H1 (cell line): ENCODE measurements around the gene CIAO2B. TPM values are rescaled to one million over a fixed set of nuclear protein-coding genes. Genes with fewer than 3 reads are reported as not detected.

Source experiments
- CTCF ChIA-PET: fragments of 300-600 bp; sonication (Branson Sonifier 250); formaldehyde crosslinking; loops from one replicate; lab custom pipeline; 2021; ENCODE audit not compliant: partially characterized antibody; lab: Charles Lee
- POLR2A ChIA-PET: fragments of 300-600 bp; sonication (Branson Sonifier 250); formaldehyde crosslinking; loops from one replicate; lab custom pipeline; 2021; ENCODE audit warnings: inconsistent platforms; ENCODE audit not compliant: partially characterized antibody; lab: Charles Lee
- DNase-seq, 2 experiments: peaks; one replicate each; pipeline versions ENCODE4 v3.0.0 to v3.0.0-alpha.2; 2010 to 2022; ENCODE audit warnings: low spot score in 2 of 2, low read depth in 1 of 2, mixed read lengths in 1 of 2
- FAIRE-seq: peaks from 2 replicates; lab custom pipeline; 2011; peaks lifted over from hg19 to GRCh38; lab: Jason Lieb, UNC
- H2AFZ ChIP-seq: 2 replicates; pipeline ENCODE4 v1.8.1; 2012; ENCODE audit warnings: low read length, inconsistent platforms
- H2AK5ac ChIP-seq: 2 replicates; pipeline ENCODE4 v1.6.1; 2013; ENCODE audit warnings: low read depth, low read length
- H2BK120ac ChIP-seq: replicated peaks from 2 replicates; pipeline ENCODE3; 2013; ENCODE audit warnings: low read depth, low read length, inconsistent platforms
- H2BK12ac ChIP-seq: 2 replicates; pipeline ENCODE4 v1.6.1; 2013; ENCODE audit warnings: low read depth, low read length
- H2BK15ac ChIP-seq: 2 replicates; pipeline ENCODE4 v1.6.1; 2013; ENCODE audit warnings: low read length
- H2BK20ac ChIP-seq: 2 replicates; pipeline ENCODE4 v1.6.1; 2013; ENCODE audit warnings: low read length
- H2BK5ac ChIP-seq: 2 replicates; pipeline ENCODE4 v1.6.1; 2013; ENCODE audit warnings: low read depth, low read length
- H3K14ac ChIP-seq: 2 replicates; pipeline ENCODE4 v1.6.1; 2013; ENCODE audit warnings: inconsistent platforms; ENCODE audit not compliant: insufficient read length
- H3K18ac ChIP-seq: 2 replicates; pipeline ENCODE4 v1.6.1; 2013; ENCODE audit warnings: low read length; ENCODE audit errors: extremely low read depth
- H3K23ac ChIP-seq: 2 replicates; pipeline ENCODE4 v1.6.1; 2013; ENCODE audit warnings: inconsistent platforms; ENCODE audit not compliant: insufficient read length
- H3K23me2 ChIP-seq: 2 replicates; pipeline ENCODE4 v1.6.1; 2013; ENCODE audit warnings: low read depth, low read length
- H3K27ac ChIP-seq: 2 replicates; pipeline ENCODE4 v1.6.1; 2011; ENCODE audit warnings: low read depth, low read length, inconsistent platforms
- H3K27me3 ChIP-seq, 4 experiments: replicated peaks in 1 of 4; 1 replicate in 1 of 4; 2 replicates in 3 of 4; pipeline versions ENCODE4 v1.6.1 to v1.8.1; 2011 to 2013; ENCODE audit warnings: low read length in 3 of 4, mild to moderate bottlenecking in 3 of 4, inconsistent platforms in 2 of 4, mixed read lengths in 2 of 4, moderate library complexity in 1 of 4; ENCODE audit not compliant: control insufficient read depth in 3 of 4, insufficient read depth in 3 of 4; ENCODE audit errors: extremely low read depth in 1 of 4
- H3K36me3 ChIP-seq, 4 experiments: 2 replicates each; pipeline versions ENCODE4 v1.6.1 to v1.8.1; 2011 to 2013; ENCODE audit warnings: mild to moderate bottlenecking in 4 of 4, low read length in 3 of 4, moderate library complexity in 2 of 4, control low read depth in 1 of 4, inconsistent platforms in 1 of 4; ENCODE audit not compliant: insufficient read depth in 4 of 4, control insufficient read depth in 2 of 4
- H3K4ac ChIP-seq: replicated peaks from 2 replicates; pipeline ENCODE3; 2013; ENCODE audit warnings: low read length, low read depth, mixed read lengths, inconsistent platforms; ENCODE audit not compliant: insufficient read length
- H3K4me1 ChIP-seq, 4 experiments: replicated peaks in 1 of 4; 1 replicate in 1 of 4; 2 replicates in 3 of 4; pipeline versions ENCODE4 v1.6.1 to v1.8.1; 2011 to 2013; ENCODE audit warnings: low read length in 3 of 4, inconsistent platforms in 2 of 4, mixed read lengths in 1 of 4; ENCODE audit not compliant: insufficient read depth in 4 of 4, control insufficient read depth in 3 of 4
- H3K4me2 ChIP-seq, 2 experiments: 2 replicates each; pipeline versions ENCODE4 v1.6.1 to v1.8.1; 2011 to 2013; ENCODE audit warnings: low read depth in 2 of 2, low read length in 2 of 2, control low read depth in 1 of 2, inconsistent platforms in 1 of 2, mild to moderate bottlenecking in 1 of 2; ENCODE audit not compliant: insufficient read depth in 1 of 2
- H3K4me3 ChIP-seq, 4 experiments: fragments of 200-600, 300-600 bp in 1 of 4; sonication (generic), shearing (Covaris generic), sonication (Bioruptor Twin) in 1 of 4; 2 replicates each; pipeline versions ENCODE4 v1.5.1 to v1.8.1; 2011 to 2016; ENCODE audit warnings: low read length in 4 of 4, low read depth in 3 of 4, control low read depth in 2 of 4, inconsistent platforms in 2 of 4, mild to moderate bottlenecking in 2 of 4, mixed read lengths in 1 of 4, moderate library complexity in 1 of 4; ENCODE audit not compliant: insufficient read depth in 2 of 4; ENCODE audit errors: extremely low read depth in 1 of 4
- H3K56ac ChIP-seq: replicated peaks from 2 replicates; pipeline ENCODE3; 2013; ENCODE audit warnings: low read depth, mild to moderate bottlenecking, mixed read lengths, low read length, inconsistent platforms; ENCODE audit not compliant: insufficient read length
- H3K79me1 ChIP-seq: 2 replicates; pipeline ENCODE4 v1.6.1; 2013; ENCODE audit warnings: low read depth, low read length, control low read depth
- H3K79me2 ChIP-seq, 2 experiments: 2 replicates each; pipeline versions ENCODE4 v1.6.1 to v1.8.1; 2012 to 2013; ENCODE audit warnings: low read length in 2 of 2, mild to moderate bottlenecking in 2 of 2, inconsistent platforms in 1 of 2; ENCODE audit not compliant: insufficient read depth in 2 of 2, control insufficient read depth in 1 of 2
- H3K9ac ChIP-seq, 4 experiments: replicated peaks in 1 of 4; 1 replicate in 1 of 4; 2 replicates in 3 of 4; pipeline versions ENCODE4 v1.6.1 to v1.8.1; 2011 to 2013; ENCODE audit warnings: low read depth in 3 of 4, low read length in 3 of 4, control low read depth in 2 of 4, mild to moderate bottlenecking in 2 of 4, moderate library complexity in 2 of 4, inconsistent platforms in 1 of 4; ENCODE audit errors: extremely low read depth in 1 of 4
- H3K9me3 ChIP-seq, 2 experiments: 2 replicates each; pipeline versions ENCODE4 v1.6.1 to v1.8.1; 2012 to 2013; ENCODE audit warnings: mild to moderate bottlenecking in 2 of 2, moderate library complexity in 2 of 2, control low read depth in 1 of 2, inconsistent platforms in 1 of 2, low read depth in 1 of 2, low read length in 1 of 2, mixed read lengths in 1 of 2; ENCODE audit not compliant: insufficient read depth in 2 of 2
- H4K20me1 ChIP-seq, 2 experiments: replicated peaks in 1 of 2; 2 replicates each; pipeline versions ENCODE3 to v1.8.1; 2011 to 2013; ENCODE audit warnings: inconsistent platforms in 2 of 2, low read length in 2 of 2, mild to moderate bottlenecking in 1 of 2; ENCODE audit not compliant: insufficient read depth in 2 of 2, control insufficient read depth in 1 of 2
- H4K5ac ChIP-seq: 2 replicates; pipeline ENCODE4 v1.6.1; 2013; ENCODE audit warnings: low read length, low read depth, mixed read lengths, inconsistent platforms; ENCODE audit not compliant: insufficient read length
- H4K8ac ChIP-seq: 2 replicates; pipeline ENCODE4 v1.8.0; 2013; ENCODE audit warnings: mild to moderate bottlenecking, moderate library complexity, low read length, inconsistent platforms; ENCODE audit not compliant: insufficient read depth; ENCODE audit errors: extremely low read depth
- H4K91ac ChIP-seq: replicated peaks from 2 replicates; pipeline ENCODE3; 2013; ENCODE audit warnings: low read length, mixed read lengths, inconsistent platforms; ENCODE audit not compliant: insufficient read length
- E2F6 ChIP-seq: IDR thresholded peaks from 2 replicates; pipeline ENCODE4 v1.6.1; 2012; ENCODE audit warnings: inconsistent platforms
- MAFK ChIP-seq: IDR thresholded peaks from 2 replicates; pipeline ENCODE4 v1.6.1; 2012; ENCODE audit warnings: low read depth, mild to moderate bottlenecking, improper control_type of control experiment, low read length
- POU5F1 ChIP-seq: IDR thresholded peaks from 2 replicates; pipeline ENCODE4 v1.6.1; 2011; ENCODE audit warnings: low read depth, mild to moderate bottlenecking, low read length, moderate library complexity
- RAD21 ChIP-seq, 2 experiments: IDR thresholded peaks in 1 of 2; conservative IDR thresholded peaks in 1 of 2; 2 replicates each; pipeline ENCODE4 v1.6.1; 2011; ENCODE audit warnings: low read depth in 2 of 2, low read length in 2 of 2, improper control_type of control experiment in 1 of 2, inconsistent platforms in 1 of 2, mild to moderate bottlenecking in 1 of 2, moderate library complexity in 1 of 2
- RNF2 ChIP-seq: fragments of 200-900, 300-1000 bp; sonication (generic); IDR thresholded peaks from 2 replicates; pipeline ENCODE4 v1.7.1; 2016; ENCODE audit warnings: borderline replicate concordance, low read depth, mild to moderate bottlenecking, antibody characterized with exemption, low read length; ENCODE audit not compliant: poor library complexity, severe bottlenecking; ENCODE audit errors: missing control alignments
- SIN3A ChIP-seq, 2 experiments: IDR thresholded peaks in 1 of 2; conservative IDR thresholded peaks in 1 of 2; 2 replicates each; pipeline ENCODE4 v1.6.1; 2011 to 2012; ENCODE audit warnings: low read length in 2 of 2, improper control_type of control experiment in 1 of 2, low read depth in 1 of 2, mild to moderate bottlenecking in 1 of 2
- SP2 ChIP-seq: IDR thresholded peaks from 2 replicates; pipeline ENCODE4 v1.6.1; 2012; ENCODE audit warnings: mild to moderate bottlenecking, low read length, inconsistent platforms
- TCF12 ChIP-seq: IDR thresholded peaks from 2 replicates; pipeline ENCODE4 v1.6.1; 2011; ENCODE audit warnings: low read depth, mild to moderate bottlenecking, low read length
- USF2 ChIP-seq: IDR thresholded peaks from 2 replicates; pipeline ENCODE4 v1.6.1; 2011; ENCODE audit warnings: low read length, improper control_type of control experiment
- YY1 ChIP-seq: IDR thresholded peaks from 2 replicates; pipeline ENCODE4 v1.6.1; 2011; ENCODE audit warnings: low read depth, mild to moderate bottlenecking, low read length
- WGBS, 2 experiments: shearing (Covaris generic) in 1 of 2; methylation state at CpG; one replicate each; pipeline versions ENCODE4 v1.1.6 to v1.1.7; 2013 to 2015; ENCODE audit warnings: low lambda C conversion rate in 2 of 2, mixed read lengths in 2 of 2, inconsistent platforms in 1 of 2, low coverage in 1 of 2, missing lambda C conversion rate in 1 of 2; ENCODE audit not compliant: insufficient replicate concordance in 2 of 2, insufficient coverage in 1 of 2, insufficient read length in 1 of 2; ENCODE audit errors: extremely low coverage in 1 of 2, missing lambda C conversion rate in 1 of 2; 5-methylcytosine and 5-hydroxymethylcytosine counted together
- polyA plus RNA-seq, 7 experiments: library from polyadenylated mRNA; depleted of rRNA in 3 of 7; stranded (reverse) in 5 of 7; unstranded in 2 of 7; fragments of >200 nt in 5 of 7; fragments of 200-250 nt in 2 of 7; gene quantifications; 1 replicate in 5 of 7; 2 replicates in 1 of 7; 4 replicates in 1 of 7; pipeline versions ENCODE4 v1.2.1 to v1.2.3, GENCODE V29; 2011 to 2013; ENCODE audit warnings: missing spikeins in 2 of 7, mixed read lengths in 2 of 7
- total RNA-seq: library from RNA; stranded (reverse); fragmentation: NEBNext Ultra II Directional; extraction: Animal tissue kit (Norgen Biotek cat#: 25700); gene quantifications from 2 replicates; pipeline ENCODE4 v1.2.1, GENCODE V29; 2021

Gene CIAO2B
- total and polyA plus RNA-seq, 2 of the 8 experiments (the other 6 are each of a cell fraction or from before 2014, with no cell fraction given): 65.6 to 248 TPM

GRCh38 chr16:66954097-66954659, 20.0 kb upstream of the CIAO2B start:
- no peak overlapping the region for H2AFZ ChIP-seq
- 51% methylated on average over 7 of the region's 8 CpGs; no CpG with 5 or more reads in 1 of the 2 experiments for WGBS, 2 experiments
- TF ChIP-seq RAD21 (IDR thresholded peaks at IDR 0.05 in 1 of 2, conservative IDR thresholded peaks at IDR 0.05 in 1 of 2; ENCODE audit: low read depth in 2 of 2, low read length in 2 of 2): peak; percentile 88 to 90
- TF ChIP-seq RNF2: no peak
- no peak for TF ChIP-seq E2F6
- TF ChIP-seq POU5F1: no peak
- TF ChIP-seq TCF12: no peak
- TF ChIP-seq USF2: no peak
- peak in 1 of 2 experiments; percentile 43; a peak in 1 of 4 replicates for TF ChIP-seq SIN3A (conservative IDR thresholded peaks at IDR 0.05 in 1 of 2, IDR thresholded peaks at IDR 0.05 in 1 of 2; ENCODE audit: low read depth in 1 of 2, low read length in 2 of 2)
- no peak for TF ChIP-seq YY1
- TF ChIP-seq MAFK: no peak
- TF ChIP-seq SP2: no peak

More at GRCh38 chr16:66954097-66954659, 20.0 kb upstream of the CIAO2B start:
- Histone ChIP-seq H4K5ac (no peak overlapping the region), H4K91ac (no peak overlapping the region), H2BK15ac (no peak overlapping the region), H2BK5ac (no peak overlapping the region), H3K79me1 (no peaks in the 10 kb centered on the region), H3K4me1 (no peaks in the 10 kb centered on the region), H2BK12ac (no peak overlapping the region), H3K79me2 (no peaks in the 10 kb centered on the region), H3K4ac (no peak overlapping the region), H3K4me3 (no peak overlapping the region), H3K27me3 (peaks cover 0 to 14% (median 13%) of the 10 kb centered on the region in 4 experiments; a peak in 6 of 7 replicates), H3K56ac (no peak overlapping the region), H3K14ac (no peak overlapping the region), H3K9me3 (no peaks in the 10 kb centered on the region), H3K27ac (no peak overlapping the region), H2AK5ac (no peak overlapping the region), H3K36me3 (no peaks in the 10 kb centered on the region), H2BK120ac (no peak overlapping the region), H4K8ac (no peak overlapping the region), H3K4me2 (no peak overlapping the region), H3K23me2 (no peaks in the 10 kb centered on the region; the same call in 1 of the 2 replicates), H3K18ac (no peak overlapping the region), H4K20me1 (no peaks in the 10 kb centered on the region), H2BK20ac (no peak overlapping the region), H3K9ac (no peak overlapping the region), H3K23ac (no peak overlapping the region)
- ChIA-PET POLR2A (no interaction called here), CTCF (interaction anchor here (0.6 to 3.4 kb wide), 33 partner anchors 8 to 306 kb away, joined by 3 to 18 read pairs (median 4); partner anchors contain the start of genes B3GNT9, CES3 and ELMO3)
- FAIRE-seq: peak; percentile 78
- peak; percentile 38 to 88 for DNase-seq
